HG03135 (cell line): ENCODE results near the gene TOMM40L.
"Not testable (repeated sequence)": the region's sequence is repeated elsewhere in the genome, so short reads cannot be mapped to it uniquely, and the experiment has no call there.

ENCODE experiments used
- ATAC-seq: cut with Tn5 transposase; IDR thresholded peaks from one replicate; pipeline ENCODE4 v1.9.1; 2021; ENCODE audit warnings: mild to moderate bottlenecking, moderate library complexity; ENCODE audit not compliant: unreplicated experiment

The TOMM40L gene

GRCh38 chr1:161250100-161250499, 24.2 kb downstream of the TOMM40L start:
- ATAC-seq: not testable (repeated sequence)

GRCh38 chr1:161250829-161251228, 25.0 kb downstream of the TOMM40L start:
- ATAC-seq: no peak

GRCh38 chr1:161251579-161251978, 25.7 kb downstream of the TOMM40L start:
- ATAC-seq: no peak

GRCh38 chr1:161255302-161255701, 29.4 kb downstream of the TOMM40L start:
- not testable (repeated sequence) for ATAC-seq

GRCh38 chr1:161255955-161256520, 30.2 kb downstream of the TOMM40L start:
- ATAC-seq: not testable (repeated sequence)

GRCh38 chr1:161257109-161257508, 31.2 kb downstream of the TOMM40L start:
- ATAC-seq: not testable (repeated sequence)

- ATAC-seq: no peak
Observed at GRCh38 chr1:161258439-161259344, 32.8 kb downstream of the TOMM40L start, which contains the start of gene PCP4L1. TSS of gene PCP4L1 (plus strand) at chr1:161258745. CDS start at chr1:161258975, 230 bp downstream.

GRCh38 chr1:161259345-161259702, 33.5 kb downstream of the TOMM40L start:
- ATAC-seq: no peak

GRCh38 chr1:161259765-161260164, 33.9 kb downstream of the TOMM40L start:
- no peak for ATAC-seq

GRCh38 chr1:161260376-161261260, 34.8 kb downstream of the TOMM40L start:
- ATAC-seq: no peak

GRCh38 chr1:161261261-161262235, 35.7 kb downstream of the TOMM40L start:
- ATAC-seq: no peak

GRCh38 chr1:161265305-161265704, 39.4 kb downstream of the TOMM40L start:
- ATAC-seq: no peak

GRCh38 chr1:161266202-161266601, 40.3 kb downstream of the TOMM40L start:
- no peak for ATAC-seq

- ATAC-seq: no peak
Observed at GRCh38 chr1:161266836-161267235, 41.0 kb downstream of the TOMM40L start.

- no peak for ATAC-seq
Observed at GRCh38 chr1:161267321-161267720, 41.5 kb downstream of the TOMM40L start.

GRCh38 chr1:161273402-161273801, 47.5 kb downstream of the TOMM40L start:
- ATAC-seq: no peak

GRCh38 chr1:161274874-161275273, 49.0 kb downstream of the TOMM40L start:
- no peak for ATAC-seq
